HG03066 (cell line): ENCODE results near the gene DNASE1L2.

Experiments
- ATAC-seq: cut with Tn5 transposase; IDR thresholded peaks from one replicate; pipeline ENCODE4 v1.9.1; 2021; ENCODE audit warnings: low read depth; ENCODE audit not compliant: unreplicated experiment

Gene DNASE1L2, protein sequence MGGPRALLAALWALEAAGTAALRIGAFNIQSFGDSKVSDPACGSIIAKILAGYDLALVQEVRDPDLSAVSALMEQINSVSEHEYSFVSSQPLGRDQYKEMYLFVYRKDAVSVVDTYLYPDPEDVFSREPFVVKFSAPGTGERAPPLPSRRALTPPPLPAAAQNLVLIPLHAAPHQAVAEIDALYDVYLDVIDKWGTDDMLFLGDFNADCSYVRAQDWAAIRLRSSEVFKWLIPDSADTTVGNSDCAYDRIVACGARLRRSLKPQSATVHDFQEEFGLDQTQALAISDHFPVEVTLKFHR

DNA sequence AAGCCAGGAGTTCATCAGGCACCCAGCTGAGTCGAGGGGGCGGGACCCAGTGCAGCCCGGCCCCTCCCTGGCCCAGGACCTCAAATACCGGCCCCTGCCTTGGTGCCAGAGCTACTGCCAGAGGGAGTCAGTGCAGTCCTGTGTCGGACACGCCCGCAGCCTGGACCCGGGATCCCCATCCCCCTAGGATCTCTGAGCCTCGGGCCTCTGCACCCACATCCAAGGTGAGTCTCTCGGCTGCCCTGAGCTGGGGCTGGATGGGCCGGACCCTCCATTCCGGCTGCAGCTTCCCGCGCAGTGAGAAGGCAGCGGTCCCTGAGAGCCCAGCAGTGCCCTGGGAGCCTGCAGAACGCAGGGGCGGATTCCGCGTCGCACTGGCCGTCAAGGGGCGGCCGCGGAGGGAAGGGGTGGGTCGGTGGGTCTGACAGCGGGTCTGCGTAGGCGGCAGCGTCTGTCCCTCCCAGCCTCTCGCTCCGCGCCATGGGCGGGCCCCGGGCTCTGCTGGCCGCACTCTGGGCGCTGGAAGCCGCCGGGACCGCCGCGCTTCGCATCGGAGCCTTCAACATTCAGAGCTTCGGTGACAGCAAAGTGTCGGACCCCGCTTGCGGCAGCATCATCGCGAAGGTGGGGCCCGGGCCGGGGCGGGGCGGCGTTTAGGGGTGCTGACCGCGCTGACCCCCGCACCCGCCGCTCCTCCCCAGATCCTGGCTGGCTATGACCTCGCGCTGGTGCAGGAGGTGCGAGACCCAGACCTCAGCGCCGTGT lies at the start of gene DNASE1L2:
Gene DNASE1L2, plus strand, starts transcription at position 108 of the 765 bp plus-strand sequence. Its CDS starts 373 bp downstream, at position 481.
- no peak for ATAC-seq

- ATAC-seq, result no peak
Observed at GRCh38 chr16:2186505-2186904, 49.7 kb upstream of the DNASE1L2 start.

DNA sequence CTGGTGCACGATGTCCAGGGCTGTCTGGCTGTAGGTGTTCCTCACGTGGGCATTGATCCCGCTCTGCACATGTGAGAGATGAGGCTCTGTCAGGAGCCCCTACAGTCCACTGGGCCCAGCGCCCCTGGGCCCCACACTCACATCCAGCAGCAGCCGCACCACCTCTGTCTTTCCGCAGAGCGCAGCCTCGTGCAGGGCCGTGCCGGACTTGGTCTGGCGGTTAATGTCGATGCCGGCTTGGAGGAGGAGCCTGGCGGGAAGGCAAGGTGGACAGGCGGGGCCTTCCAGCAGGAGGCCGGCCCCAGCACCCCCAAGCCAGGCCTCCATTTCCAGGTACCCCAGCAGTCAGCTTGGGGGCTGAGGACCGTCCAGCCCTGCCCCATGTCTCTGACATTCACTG lies 49.0 kb upstream of the DNASE1L2 start:
- no peak for ATAC-seq

- no peak for ATAC-seq
Observed at GRCh38 chr16:2188395-2188794, 47.8 kb upstream of the DNASE1L2 start.

DNA sequence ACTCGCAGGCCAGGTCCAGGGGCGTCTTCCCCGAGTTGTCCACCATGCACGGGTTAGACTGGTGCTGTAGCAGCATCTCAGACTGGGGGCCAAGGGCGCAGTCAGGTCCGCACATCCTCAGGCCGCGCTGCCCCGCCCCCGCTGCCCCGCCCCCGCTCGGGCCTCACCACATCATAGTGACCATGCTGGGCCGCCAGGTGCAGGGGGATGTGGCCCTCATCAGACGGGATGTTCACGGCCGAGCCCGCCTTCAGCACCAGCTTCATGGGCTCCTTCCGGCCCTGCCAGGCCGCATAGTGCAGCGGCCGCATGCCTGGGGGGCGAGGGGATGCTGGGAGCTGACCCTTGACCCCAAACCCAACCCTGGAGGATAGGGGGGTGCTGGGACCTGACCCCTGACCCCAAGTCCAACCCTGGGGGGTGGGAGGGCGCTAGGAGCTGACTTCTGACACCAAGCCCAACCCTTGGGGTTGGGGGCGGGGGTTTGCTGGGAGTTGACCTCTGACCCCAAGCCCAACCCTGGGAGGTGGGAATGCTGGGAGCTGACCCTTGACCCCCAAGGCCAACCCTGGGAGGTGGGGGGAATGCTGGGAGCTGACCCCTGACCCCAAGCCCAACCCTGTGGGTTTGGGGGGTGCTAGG lies 46.9 kb upstream of the DNASE1L2 start:
- no peak for ATAC-seq

- no peak for ATAC-seq
Observed at GRCh38 chr16:2190002-2190658, 46.1 kb upstream of the DNASE1L2 start.

GRCh38 chr16:2190659-2191445 lies 45.4 kb upstream of the DNASE1L2 start:
- ATAC-seq, result no peak

GRCh38 chr16:2191446-2191706 lies 44.9 kb upstream of the DNASE1L2 start:
- no peak for ATAC-seq

DNA sequence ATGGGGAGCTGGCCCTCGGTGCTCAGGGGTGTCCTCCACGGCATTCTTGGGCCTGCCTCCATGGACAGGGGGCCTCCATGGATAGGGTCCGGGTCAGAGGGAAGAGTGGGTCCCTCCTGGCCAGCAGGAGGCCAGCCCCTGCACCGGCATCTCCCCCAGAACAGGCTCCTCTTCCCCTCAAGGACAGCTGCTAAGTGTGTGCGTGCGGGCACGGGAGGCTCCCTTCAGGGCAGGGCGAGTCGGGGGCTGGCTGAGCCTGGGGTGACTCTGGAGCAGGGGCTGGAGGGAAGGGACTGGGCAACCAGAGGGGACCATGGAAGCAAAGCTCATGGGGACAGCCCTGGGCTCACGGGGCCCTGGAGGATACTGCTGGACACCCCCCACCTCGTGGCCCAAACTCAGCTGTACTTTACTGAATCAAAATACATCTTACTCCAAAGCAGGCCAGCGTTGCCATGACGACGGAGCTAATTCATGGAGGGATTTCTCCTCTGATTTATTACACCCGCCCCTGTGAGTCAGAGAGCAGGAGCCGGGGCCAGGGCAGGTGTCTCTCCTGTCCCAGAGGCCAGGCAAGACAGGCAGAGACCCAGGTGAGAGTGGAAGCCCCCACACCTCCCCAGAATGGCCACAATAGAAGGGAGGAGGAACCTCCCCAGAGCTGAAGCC lies 41.9 kb upstream of the DNASE1L2 start:
- no peak for ATAC-seq

DNA sequence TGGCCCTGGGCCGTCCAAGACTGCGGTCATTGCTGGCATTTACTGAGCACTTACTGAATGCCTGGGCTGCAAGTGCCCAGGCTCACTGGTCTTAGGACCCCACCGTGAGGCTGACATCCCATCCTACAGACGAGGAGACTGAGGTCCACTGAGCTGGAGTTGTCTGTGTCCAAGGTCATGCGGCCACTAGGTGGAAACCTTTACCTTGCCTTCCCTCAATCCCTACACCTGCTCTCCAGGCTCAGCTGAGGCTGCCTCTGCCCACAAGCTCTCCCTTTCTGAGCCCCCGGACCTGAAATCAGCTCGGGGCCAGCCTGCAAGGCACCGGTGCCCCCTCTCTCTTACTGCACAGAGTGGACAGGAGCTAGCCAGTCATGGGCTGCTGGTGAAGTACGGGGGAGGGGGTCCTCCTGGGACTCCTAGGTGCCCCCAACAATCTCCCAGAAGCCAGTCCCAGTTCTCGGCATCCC lies 41.4 kb upstream of the DNASE1L2 start:
- no peak for ATAC-seq

DNA sequence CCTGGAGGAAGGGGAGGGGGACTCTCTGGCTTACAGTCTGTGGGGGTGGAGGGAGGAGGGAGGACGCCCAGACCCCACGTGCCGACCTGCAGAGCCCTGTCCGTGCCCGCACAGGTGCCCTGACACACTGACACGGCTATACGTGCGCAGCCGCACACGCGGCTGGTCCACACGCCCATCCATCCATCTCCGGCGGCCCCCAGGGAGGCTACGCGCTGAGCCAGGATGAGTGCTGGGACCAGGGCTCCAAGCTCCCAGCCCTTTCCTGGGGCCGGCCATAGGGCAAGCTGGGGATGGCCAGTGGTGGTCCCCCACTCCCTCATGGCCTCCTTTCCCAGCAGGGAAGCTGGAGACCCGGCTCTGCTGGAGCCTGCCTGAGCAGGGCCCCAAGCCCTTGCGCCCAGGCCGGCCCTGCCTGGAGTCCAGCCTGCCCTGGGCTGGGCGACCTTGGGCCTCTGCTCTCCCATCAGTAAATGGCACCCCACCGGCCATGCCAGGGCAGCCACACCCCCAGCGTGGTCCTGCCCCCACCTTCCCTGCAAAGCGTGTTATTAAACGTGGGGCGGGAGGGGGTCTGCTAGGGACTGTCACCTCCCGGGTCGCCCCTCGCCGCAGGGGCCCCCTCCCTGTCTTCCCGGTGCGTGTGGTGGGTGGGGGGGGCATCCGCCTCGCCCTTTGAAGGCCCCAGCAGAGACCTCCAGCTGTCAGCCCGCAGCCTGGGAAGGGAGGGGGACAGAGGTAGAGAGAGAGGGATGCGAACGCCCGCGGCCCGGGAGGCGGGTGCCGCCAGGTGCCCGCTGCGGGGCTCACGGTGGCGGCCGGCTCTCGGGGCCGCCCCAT lies 40.7 kb upstream of the DNASE1L2 start:
- ATAC-seq, result no peak

DNA sequence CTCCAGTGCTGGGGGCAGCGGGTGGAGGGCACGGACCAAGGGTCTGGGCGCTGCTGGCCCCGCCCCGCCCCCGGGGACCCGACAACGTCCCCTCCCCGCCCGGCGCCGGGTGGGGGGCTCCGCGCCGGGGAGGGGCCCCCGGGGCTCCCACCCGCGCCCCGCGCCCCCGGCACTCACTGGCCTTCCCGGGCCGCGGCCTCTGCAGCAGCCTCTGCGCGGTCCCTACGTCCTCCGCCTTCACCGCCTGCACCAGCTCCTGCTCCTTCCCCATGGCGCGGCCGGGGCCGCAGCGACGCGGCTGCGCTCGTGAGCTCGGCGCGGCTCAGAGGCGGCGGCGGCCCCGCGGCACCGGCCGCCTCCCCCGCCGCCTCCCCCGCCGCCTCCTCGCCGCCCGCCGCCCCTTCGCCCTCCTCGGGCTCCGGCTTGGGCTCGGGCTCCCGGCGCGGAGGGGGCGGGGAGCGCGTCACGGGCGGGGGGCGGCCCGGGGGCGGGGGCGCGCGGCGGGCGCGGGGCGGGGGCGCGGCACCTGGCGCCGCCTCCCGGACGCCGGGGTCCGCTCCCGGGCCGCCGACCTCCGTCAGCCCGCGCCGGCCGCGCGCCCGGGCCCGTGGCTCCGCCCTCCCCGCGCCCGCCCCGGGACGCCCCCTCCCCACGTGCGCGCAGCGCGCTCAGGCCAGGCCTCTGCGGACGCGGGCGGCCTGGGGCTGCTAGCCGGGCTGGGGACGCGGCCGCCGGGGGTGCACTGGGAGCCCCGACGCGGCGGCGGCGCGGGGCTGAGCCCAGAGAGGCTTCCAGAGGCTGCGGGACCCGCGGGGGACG lies 39.9 kb upstream of the DNASE1L2 start, which contains the start of gene CASKIN1:
Gene CASKIN1, minus strand, starts transcription at position 444 of the 819 bp plus-strand sequence. Its CDS starts 173 bp downstream, at position 271.
- ATAC-seq, result no peak

DNA sequence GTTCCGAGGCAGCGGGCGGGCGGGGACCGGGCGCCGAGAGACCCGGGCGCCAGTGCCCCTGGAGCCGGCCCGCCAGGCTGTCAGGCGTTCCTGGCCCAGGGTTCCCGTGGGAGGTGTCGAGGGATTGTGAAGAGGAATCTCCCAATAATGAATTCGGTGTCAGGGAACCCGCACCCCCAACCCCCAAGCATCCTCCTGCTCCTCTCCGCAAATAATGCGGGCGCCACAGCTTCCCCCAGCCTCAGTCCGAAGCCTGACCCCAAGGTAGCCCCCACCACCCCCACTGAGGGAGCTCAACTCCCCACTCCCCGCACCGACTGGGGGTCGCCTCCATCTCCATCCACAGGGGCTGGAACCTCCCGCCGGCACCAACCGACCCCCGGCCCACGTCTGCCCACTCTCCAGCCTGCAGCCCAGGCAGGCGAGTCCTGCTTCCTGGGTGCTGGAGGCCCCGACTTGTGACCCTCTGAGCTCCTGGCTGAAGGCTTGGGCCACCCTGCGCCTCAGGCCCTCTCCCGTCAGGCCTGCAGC lies 39.2 kb upstream of the DNASE1L2 start:
- no peak for ATAC-seq

DNA sequence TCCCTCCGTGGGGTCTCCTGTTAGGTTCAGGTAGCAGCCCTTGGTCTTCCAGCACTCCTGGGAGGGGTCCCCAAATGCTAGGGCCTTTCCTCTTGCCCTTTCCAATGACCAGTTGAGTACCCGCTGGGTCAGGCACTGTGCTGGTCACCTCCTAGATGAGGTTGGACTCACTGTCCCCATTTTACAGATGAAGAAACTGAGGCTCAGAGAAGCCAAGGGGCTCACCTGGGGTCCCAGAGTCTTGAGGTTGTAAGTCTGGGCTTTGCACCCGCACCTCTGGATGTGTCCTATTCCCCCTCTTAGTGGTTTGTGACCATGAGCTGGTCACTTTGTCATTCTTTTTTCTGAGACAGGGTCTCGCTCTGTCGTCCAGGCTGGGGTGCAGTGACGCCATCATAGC lies 38.5 kb upstream of the DNASE1L2 start:
- ATAC-seq, result no peak

GRCh38 chr16:2198283-2198682 lies 38.0 kb upstream of the DNASE1L2 start:
- no peak for ATAC-seq

DNA sequence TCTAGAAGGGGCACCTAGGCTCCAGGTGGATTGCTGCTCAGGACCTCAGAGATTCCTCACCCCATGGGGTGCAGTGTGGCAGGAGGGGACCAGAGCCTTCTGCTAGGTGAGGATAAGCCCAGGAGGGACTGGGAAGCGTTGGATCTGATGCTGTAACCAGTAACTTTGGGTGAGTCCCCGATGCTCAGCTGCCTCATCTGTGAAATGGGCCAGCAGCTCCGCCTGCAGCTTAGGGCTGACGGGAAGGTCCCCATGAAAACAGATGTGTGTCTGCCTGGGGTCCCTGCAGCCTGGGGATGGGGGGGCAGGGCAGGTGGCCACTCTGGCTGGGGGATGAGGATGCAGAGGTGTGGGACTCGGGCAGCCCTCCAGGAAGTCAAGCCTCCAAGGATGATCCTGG lies 37.1 kb upstream of the DNASE1L2 start:
- ATAC-seq, result no peak

DNA sequence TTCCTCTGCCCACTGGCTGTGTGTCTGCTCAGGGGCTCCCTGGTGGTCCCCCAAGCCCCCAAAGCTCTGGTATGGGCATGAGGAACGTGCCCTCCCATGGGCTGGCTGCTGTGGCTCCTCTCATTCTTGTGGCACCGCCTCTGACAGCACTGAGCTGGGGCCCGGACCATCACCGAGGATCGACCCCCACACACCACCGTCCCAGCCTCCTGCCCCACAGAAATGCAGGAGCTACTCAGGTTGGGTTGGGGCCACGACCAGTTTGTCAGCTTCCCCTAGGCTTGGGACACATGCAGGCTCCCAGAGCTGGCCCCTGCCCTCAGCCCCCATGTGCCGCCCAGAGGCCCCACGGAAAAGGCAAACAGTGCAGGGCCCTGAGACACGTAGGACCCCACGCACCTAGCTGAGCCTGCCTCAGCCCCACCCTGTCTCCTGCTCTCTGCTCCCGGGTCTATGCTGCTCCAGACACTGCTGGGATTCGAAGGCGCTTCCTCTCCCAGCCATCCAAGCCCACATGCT lies 36.6 kb upstream of the DNASE1L2 start:
- ATAC-seq, result no peak

DNA sequence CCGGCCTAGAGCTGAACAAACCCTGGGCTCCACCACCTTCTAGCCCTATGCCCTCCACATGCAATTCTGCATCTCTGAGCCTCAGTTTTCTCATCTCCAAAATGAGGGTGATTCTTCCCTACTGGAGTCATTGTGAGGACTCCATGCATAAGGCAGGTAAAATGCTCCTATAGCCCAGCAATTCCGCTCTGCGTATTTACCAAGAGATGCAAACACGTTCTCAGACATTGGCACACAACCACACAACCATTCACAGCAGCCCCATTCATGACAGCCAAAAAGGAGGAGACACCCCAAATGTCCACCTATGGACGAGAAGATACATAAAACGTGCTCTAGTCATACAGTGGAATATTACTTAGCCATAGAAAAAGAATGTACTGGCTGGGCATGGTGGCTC lies 35.9 kb upstream of the DNASE1L2 start:
- no peak for ATAC-seq
